Femur (tissue), 1 donor: ENCODE data around the gene FOXD4L1.
"Not testable (repeated sequence)": the region's sequence is repeated elsewhere in the genome, so short reads cannot be mapped to it uniquely, and the experiment has no call there.

Experiments used
- DNase-seq: peaks from one replicate; pipeline ENCODE4 v3.0.0-alpha.2; 2017

FOXD4L1 gene

GRCh38 chr2:113498365-113498764, at the start of gene FOXD4L1:
FOXD4L1 (plus strand) TSS chr2:113498665; CDS start chr2:113499257, 592 bp downstream.
- not testable (repeated sequence) for DNase-seq

GRCh38 chr2:113465770-113466169, 32.7 kb upstream of the FOXD4L1 start:
- not testable (repeated sequence) for DNase-seq

GRCh38 chr2:113476688-113477368, 21.6 kb upstream of the FOXD4L1 start:
- not testable (repeated sequence) for DNase-seq

GRCh38 chr2:113496527-113496926, 1.9 kb upstream of the FOXD4L1 start:
- not testable (repeated sequence) for DNase-seq

- not testable (repeated sequence) for DNase-seq
Observed at GRCh38 chr2:113499019-113499885, 787 bp downstream of the FOXD4L1 start.

GRCh38 chr2:113499886-113500722, 1.6 kb downstream of the FOXD4L1 start:
- DNase-seq: not testable (repeated sequence)

- DNase-seq: not testable (repeated sequence)
Observed at GRCh38 chr2:113500723-113501038, 2.2 kb downstream of the FOXD4L1 start.

GRCh38 chr2:113502216-113503093, 4.0 kb downstream of the FOXD4L1 start:
- not testable (repeated sequence) for DNase-seq

- DNase-seq: peak; percentile 19
Observed at GRCh38 chr2:113503094-113504042, 4.9 kb downstream of the FOXD4L1 start.

- DNase-seq: peak; percentile 19
Observed at GRCh38 chr2:113504081-113504480, 5.6 kb downstream of the FOXD4L1 start.

- DNase-seq: not testable (repeated sequence)
Observed at GRCh38 chr2:113507394-113508140, 9.1 kb downstream of the FOXD4L1 start.

GRCh38 chr2:113508187-113508586, 9.7 kb downstream of the FOXD4L1 start:
- DNase-seq: not testable (repeated sequence)

GRCh38 chr2:113510913-113511312, 12.4 kb downstream of the FOXD4L1 start:
- not testable (repeated sequence) for DNase-seq

GRCh38 chr2:113511859-113512258, 13.4 kb downstream of the FOXD4L1 start:
- DNase-seq: not testable (repeated sequence)

GRCh38 chr2:113515457-113515856, 17.0 kb downstream of the FOXD4L1 start:
- DNase-seq: not testable (repeated sequence)

- not testable (repeated sequence) for DNase-seq
Observed at GRCh38 chr2:113515995-113516394, 17.5 kb downstream of the FOXD4L1 start.

GRCh38 chr2:113517025-113517424, 18.6 kb downstream of the FOXD4L1 start:
- not testable (repeated sequence) for DNase-seq

- DNase-seq: not testable (repeated sequence)
Observed at GRCh38 chr2:113520837-113521236, 22.4 kb downstream of the FOXD4L1 start.

GRCh38 chr2:113521492-113521891, 23.0 kb downstream of the FOXD4L1 start:
- DNase-seq: not testable (repeated sequence)

GRCh38 chr2:113524986-113525385, 26.5 kb downstream of the FOXD4L1 start:
- not testable (repeated sequence) for DNase-seq
